Right lobe of liver (tissue), 6 donors: ENCODE measurements around the gene VPS18. TPM values are rescaled to one million over a fixed set of nuclear protein-coding genes. Genes with fewer than 3 reads are reported as not detected.
A peak's percentile ranks its signal among the peaks of the same experiment; 100 is the strongest.

Experiments used
- ATAC-seq, 4 donors: fragments of 200-7000 bp; cut with Tn5 transposase; one replicate each; pipeline ENCODE4 v1.9.1; 2020; ENCODE audit warnings: mild to moderate bottlenecking in 4 of 4, moderate library complexity in 4 of 4
- DNase-seq, 3 donors: peaks; one replicate each; pipeline ENCODE4 v3.0.0-alpha.2; 2020
- H3K27ac ChIP-seq, 3 donors: fragments of 200-600 bp; one replicate each; pipeline ENCODE4 v1.8.0; 2022
- H3K27me3 ChIP-seq, 2 donors: fragments of 200-600 bp; one replicate each; pipeline ENCODE4 v1.8.0; 2022
- H3K36me3 ChIP-seq, 4 donors: fragments of 200-600 bp; sonication (generic) in 1 of 4; one replicate each; pipeline versions ENCODE4 v1.5.1 to v1.8.0; 2017 to 2022; ENCODE audit warnings: control low read depth in 1 of 4
- H3K4me1 ChIP-seq, 4 donors: fragments of 200-600 bp; sonication (generic) in 1 of 4; one replicate each; pipeline versions ENCODE4 v1.5.1 to v1.8.0; 2017 to 2022; ENCODE audit warnings: control low read depth in 1 of 4
- H3K4me3 ChIP-seq, 3 donors: fragments of 200-600 bp; one replicate each; pipeline ENCODE4 v1.8.0; 2022
- H3K9me3 ChIP-seq, 4 donors: fragments of 200-600 bp; sonication (generic) in 1 of 4; one replicate each; pipeline versions ENCODE4 v1.5.1 to v1.8.0; 2017 to 2022; ENCODE audit warnings: control low read depth in 1 of 4
- CTCF ChIP-seq, 4 donors: fragments of 200-600 bp in 3 of 4; fragments of 450-650 bp in 1 of 4; IDR thresholded peaks; one replicate each; pipeline versions ENCODE4 v1.5.1 to v1.8.0; 2016 to 2022; ENCODE audit warnings: antibody characterized with exemption in 4 of 4, mild to moderate bottlenecking in 2 of 4
- POLR2A ChIP-seq: fragments of 450-650 bp; IDR thresholded peaks from one replicate; pipeline ENCODE4 v1.6.1; 2017; ENCODE audit warnings: antibody characterized with exemption, mild to moderate bottlenecking
- WGBS: methylation state at CpG from one replicate; pipeline ENCODE4 v1.1.6; 2018; ENCODE audit warnings: low coverage, low lambda C conversion rate; ENCODE audit not compliant: insufficient coverage; ENCODE audit errors: missing lambda C conversion rate; 5-methylcytosine and 5-hydroxymethylcytosine counted together
- intact Hi-C, 2 donors: fragments of 100-400 bp; cut with DNase I; formaldehyde crosslinking; loops; one replicate each; pipeline versions ENCODE4 v1.11.2 to v1.14.1; 2022
- total RNA-seq, 6 experiments: library from RNA; depleted of rRNA in 2 of 6; stranded (reverse); fragments of >200 nt in 2 of 6; fragmentation: NEBNext Ultra II Directional in 3 of 6; extraction: Animal tissue kit (Norgen Biotek cat#: 25700) in 3 of 6; gene quantifications; one replicate each; pipeline versions ENCODE4 v1.1.0 to v1.2.4, GENCODE V29; 2016 to 2023
- donor health status: DM: no; HTN: yes; CAD: no.
- donor health status: DM: no; HTN: no; CAD: no.
- donor health status: DM: no; HTN: no; CAD: no.
- donor health status: DM: no; HTN: yes; CAD: no.
- donor health status: DM: no; HTN: yes; CAD: no.

Gene VPS18
- total RNA-seq, 6 experiments from 2014 or later: 8.4 to 24.7 (median 12.9) TPM

GRCh38 chr15:40944510-40945296, 50.5 kb downstream of the VPS18 start:
- no peak for DNase-seq

GRCh38 chr15:40948706-40949473, 54.6 kb downstream of the VPS18 start:
- no peak overlapping the region for H3K4me3 ChIP-seq
- 72% methylated on average over 18 of the region's 21 CpGs for WGBS
- H3K36me3 ChIP-seq: no peaks in the 10 kb centered on the region
- no peak for ATAC-seq
- intact Hi-C loops: no loop called here
- peak overlapping the region; percentile 51 to 89 (median 86) for H3K27ac ChIP-seq
- H3K4me1 ChIP-seq: peaks cover 0 to 31% (median 9%) of the 10 kb centered on the region in 4 donors
- no peaks in the 10 kb centered on the region for H3K27me3 ChIP-seq
- no peak for DNase-seq
- TF ChIP-seq CTCF (IDR thresholded peaks at IDR 0.05) (no peak), POLR2A (no peak)
- H3K9me3 ChIP-seq: no peaks in the 10 kb centered on the region

More at GRCh38 chr15:40944510-40945296, 50.5 kb downstream of the VPS18 start:
- TF ChIP-seq CTCF (IDR thresholded peaks at IDR 0.05): no peak
- TF ChIP-seq POLR2A: no peak
- Histone ChIP-seq H3K9me3 (no peaks in the 10 kb centered on the region), H3K27ac (no peak overlapping the region), H3K27me3 (no peaks in the 10 kb centered on the region), H3K4me3 (no peak overlapping the region), H3K36me3 (no peaks in the 10 kb centered on the region), H3K4me1 (peaks cover 0 to 29% (median 9%) of the 10 kb centered on the region in 4 donors)
- ATAC-seq: peak in 2 of 4 donors; percentile 1 to 49
- intact Hi-C loops: no loop called here
- WGBS: 54% methylated on average over 7 of the region's 11 CpGs

DNA sequence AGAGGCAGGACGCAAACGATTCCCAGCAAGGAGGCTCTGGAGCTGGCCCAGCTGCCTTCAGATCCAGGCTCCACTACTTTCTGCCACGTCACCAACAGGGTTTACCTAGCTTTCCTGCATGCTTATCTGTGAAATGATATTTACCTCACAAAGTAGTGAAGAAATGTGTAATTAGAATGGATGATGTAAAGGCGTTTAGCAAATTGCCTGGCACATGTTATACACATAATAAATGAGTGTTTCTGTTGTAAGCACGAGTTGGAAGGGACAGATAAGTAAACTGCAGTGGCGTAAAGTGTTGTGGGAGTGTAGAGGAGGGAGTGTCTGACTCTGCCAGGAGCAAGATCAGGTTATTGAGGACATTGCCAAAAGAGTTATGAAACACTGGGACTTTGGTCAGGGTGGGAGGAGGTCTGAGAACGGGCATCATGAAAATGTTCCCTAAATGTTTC, 55.5 kb downstream of the VPS18 start:
- DNase-seq (peak in 1 of 3 donors; percentile 83), ATAC-seq (peak; percentile 68 to 79 (median 74))
- H3K36me3 ChIP-seq: no peaks in the 10 kb centered on the region
- H3K9me3 ChIP-seq: no peaks in the 10 kb centered on the region
- 23% methylated on average over 7 of the region's 7 CpGs for WGBS
- H3K27me3 ChIP-seq: no peaks in the 10 kb centered on the region
- peaks cover 0 to 29% (median 9%) of the 10 kb centered on the region in 4 donors for H3K4me1 ChIP-seq
- intact Hi-C loops: no loop called here
- H3K27ac ChIP-seq: peak overlapping the region; percentile 51 to 89 (median 86)
- H3K4me3 ChIP-seq: no peak overlapping the region
- TF ChIP-seq POLR2A (no peak), CTCF (IDR thresholded peaks at IDR 0.05) (no peak)

DNA sequence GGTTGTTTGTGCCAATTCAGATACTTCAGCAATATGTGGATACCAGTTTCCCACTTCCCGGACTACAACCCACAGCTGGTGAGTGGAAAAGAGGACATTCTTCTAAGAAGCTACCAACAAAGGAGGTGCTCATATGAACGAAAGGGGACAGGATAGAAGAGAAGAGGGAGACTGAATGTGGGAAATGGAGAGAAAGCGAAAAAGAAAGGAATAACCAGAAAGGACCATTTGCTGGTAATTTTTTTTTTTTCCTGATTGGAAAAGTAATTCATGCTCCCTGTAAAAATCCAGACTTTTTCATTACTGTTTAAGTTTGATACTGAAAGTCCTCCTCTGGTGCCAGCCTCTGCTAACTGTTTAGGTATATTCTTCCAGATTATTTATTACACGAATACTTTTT, 57.5 kb downstream of the VPS18 start:
- H3K36me3 ChIP-seq: no peaks in the 10 kb centered on the region
- H3K9me3 ChIP-seq: no peaks in the 10 kb centered on the region
- ATAC-seq: no peak
- H3K4me1 ChIP-seq: peaks cover 0 to 22% (median 7%) of the 10 kb centered on the region in 4 donors
- H3K27me3 ChIP-seq: no peaks in the 10 kb centered on the region
- intact Hi-C loops: no loop called here
- 75% methylated on average over 4 of the region's 4 CpGs for WGBS
- no peak overlapping the region for H3K4me3 ChIP-seq
- TF ChIP-seq CTCF (IDR thresholded peaks at IDR 0.05): no peak
- TF ChIP-seq POLR2A: no peak
- peak overlapping the region in 1 of 3 donors; percentile 80 for H3K27ac ChIP-seq
- DNase-seq: no peak
